ENCODE results near the gene KIF26B. TPM values are rescaled to one million over a fixed set of nuclear protein-coding genes. Genes with fewer than 3 reads are reported as not detected.

KIF26B gene
- total RNA-seq, 6 experiments from 2014 or later, result 0.31 to 0.55 (median 0.35) TPM

DNA sequence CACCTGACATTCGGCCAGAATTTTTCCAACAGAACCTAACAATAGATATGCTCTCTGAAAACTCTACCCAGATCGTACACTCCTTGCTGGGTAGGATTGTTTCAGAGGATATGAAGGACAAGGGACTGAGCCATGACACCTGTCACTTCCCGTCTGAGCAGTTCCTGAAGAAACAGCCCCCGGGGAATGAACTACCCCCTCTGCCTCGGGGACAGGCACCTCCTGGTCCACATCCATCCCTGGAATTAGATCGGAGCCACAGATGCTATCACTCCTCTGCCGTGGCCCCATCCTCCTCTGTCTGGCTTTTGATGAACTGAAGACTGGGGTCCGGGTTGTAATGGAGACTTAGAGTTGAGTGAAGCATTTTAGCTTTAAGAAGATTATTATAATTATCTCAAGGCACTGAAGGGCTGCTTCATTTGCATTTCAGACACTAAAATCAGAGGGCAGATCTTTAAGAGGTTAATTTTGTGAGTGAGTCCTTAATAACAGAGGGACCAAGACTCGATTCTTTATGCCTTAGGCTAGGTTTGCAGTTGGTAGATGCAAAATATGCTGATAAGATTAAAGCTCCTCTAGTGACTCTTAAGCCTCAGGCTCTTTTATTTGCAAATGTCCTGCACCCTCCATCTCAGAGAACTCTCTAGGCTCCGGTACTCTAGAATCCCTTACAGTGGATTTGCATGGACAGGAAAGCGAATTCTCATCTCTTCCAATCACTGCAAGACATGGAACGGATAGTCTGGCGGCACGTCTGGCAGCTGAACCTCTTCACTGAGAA is 333.8 kb downstream of the KIF26B start:
- no peak for ATAC-seq
- Histone ChIP-seq H3K27ac (no peak overlapping the region), H3K4me1 (no peaks in the 10 kb centered on the region), H3K27me3 (no peaks in the 10 kb centered on the region), H3K36me3 (no peaks in the 10 kb centered on the region), H3K4me3 (no peak overlapping the region), H3K9me3 (no peaks in the 10 kb centered on the region)
- 71% methylated on average over 11 of the region's 14 CpGs for WGBS (ENCODE audit: insufficient coverage, low coverage, low lambda C conversion rate, missing lambda C conversion rate)
- no peak for DNase-seq
- intact Hi-C loops (cut with DNase I), result no loop called here
- no peak for TF ChIP-seq POLR2A (IDR thresholded peaks at IDR 0.05)
- TF ChIP-seq, protein P1, sequence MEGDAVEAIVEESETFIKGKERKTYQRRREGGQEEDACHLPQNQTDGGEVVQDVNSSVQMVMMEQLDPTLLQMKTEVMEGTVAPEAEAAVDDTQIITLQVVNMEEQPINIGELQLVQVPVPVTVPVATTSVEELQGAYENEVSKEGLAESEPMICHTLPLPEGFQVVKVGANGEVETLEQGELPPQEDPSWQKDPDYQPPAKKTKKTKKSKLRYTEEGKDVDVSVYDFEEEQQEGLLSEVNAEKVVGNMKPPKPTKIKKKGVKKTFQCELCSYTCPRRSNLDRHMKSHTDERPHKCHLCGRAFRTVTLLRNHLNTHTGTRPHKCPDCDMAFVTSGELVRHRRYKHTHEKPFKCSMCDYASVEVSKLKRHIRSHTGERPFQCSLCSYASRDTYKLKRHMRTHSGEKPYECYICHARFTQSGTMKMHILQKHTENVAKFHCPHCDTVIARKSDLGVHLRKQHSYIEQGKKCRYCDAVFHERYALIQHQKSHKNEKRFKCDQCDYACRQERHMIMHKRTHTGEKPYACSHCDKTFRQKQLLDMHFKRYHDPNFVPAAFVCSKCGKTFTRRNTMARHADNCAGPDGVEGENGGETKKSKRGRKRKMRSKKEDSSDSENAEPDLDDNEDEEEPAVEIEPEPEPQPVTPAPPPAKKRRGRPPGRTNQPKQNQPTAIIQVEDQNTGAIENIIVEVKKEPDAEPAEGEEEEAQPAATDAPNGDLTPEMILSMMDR (IDR thresholded peaks at IDR 0.05), result no peak

DNA sequence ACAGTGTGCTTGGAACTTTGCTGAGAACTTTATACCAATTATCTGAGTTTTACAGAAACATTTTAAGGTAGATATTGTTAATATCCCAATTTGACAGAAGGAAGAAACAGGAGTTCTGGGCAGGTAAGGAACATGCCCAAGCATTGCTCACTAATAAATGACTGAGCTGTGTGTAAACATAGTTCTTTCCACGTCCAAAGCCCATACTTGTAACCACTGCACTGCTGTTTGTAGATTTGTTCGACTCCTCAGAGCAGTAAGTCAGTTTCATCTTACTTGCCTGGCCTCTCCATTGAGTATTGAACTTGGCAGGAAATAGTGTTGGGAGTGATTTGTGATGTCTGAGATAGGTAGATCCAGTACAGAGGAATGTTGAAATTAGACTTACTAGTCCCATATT is 335.1 kb downstream of the KIF26B start:
- Histone ChIP-seq H3K27ac (no peak overlapping the region), H3K4me1 (no peaks in the 10 kb centered on the region), H3K36me3 (no peaks in the 10 kb centered on the region), H3K27me3 (no peaks in the 10 kb centered on the region), H3K4me3 (no peak overlapping the region), H3K9me3 (no peaks in the 10 kb centered on the region)
- ATAC-seq (no peak), DNase-seq (no peak)
- intact Hi-C loops (cut with DNase I), result no loop called here
- WGBS (ENCODE audit: insufficient coverage, low coverage, low lambda C conversion rate, missing lambda C conversion rate), result 38% methylated on average over 2 of the region's 2 CpGs
- TF ChIP-seq, protein P1 (IDR thresholded peaks at IDR 0.05), result no peak
- TF ChIP-seq POLR2A (IDR thresholded peaks at IDR 0.05), result no peak

DNA sequence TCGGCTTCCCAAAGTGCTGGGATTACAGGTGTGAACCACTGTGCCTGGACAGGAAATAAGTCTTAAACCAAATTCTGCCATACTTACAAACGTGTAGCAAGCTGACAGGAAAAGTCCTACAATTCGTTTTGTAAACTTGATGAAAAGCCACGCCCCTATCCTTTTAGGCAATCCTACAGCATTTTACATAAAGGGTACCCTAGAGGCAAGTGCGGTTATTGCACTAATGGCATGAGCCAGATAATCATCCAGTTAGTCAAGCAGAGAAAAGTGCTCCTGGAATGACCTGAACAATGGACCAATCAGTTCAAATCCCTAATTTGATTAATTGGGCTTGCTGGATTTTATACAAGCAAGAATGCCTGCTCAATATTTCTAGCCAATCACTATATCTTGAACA is 338.2 kb downstream of the KIF26B start:
- WGBS (ENCODE audit: insufficient coverage, low coverage, low lambda C conversion rate, missing lambda C conversion rate), result 54% methylated on average over 5 of the region's 5 CpGs
- H3K36me3 ChIP-seq, result no peaks in the 10 kb centered on the region
- TF ChIP-seq, protein P1 (IDR thresholded peaks at IDR 0.05), result no peak
- no peak for TF ChIP-seq POLR2A (IDR thresholded peaks at IDR 0.05)
- H3K9me3 ChIP-seq, result no peaks in the 10 kb centered on the region
- H3K27me3 ChIP-seq, result no peaks in the 10 kb centered on the region
- intact Hi-C loops (cut with DNase I), result no loop called here
- H3K4me3 ChIP-seq, result no peak overlapping the region
- DNase-seq, result no peak
- ATAC-seq, result no peak
- H3K27ac ChIP-seq, result no peak overlapping the region
- H3K4me1 ChIP-seq, result no peaks in the 10 kb centered on the region

DNA sequence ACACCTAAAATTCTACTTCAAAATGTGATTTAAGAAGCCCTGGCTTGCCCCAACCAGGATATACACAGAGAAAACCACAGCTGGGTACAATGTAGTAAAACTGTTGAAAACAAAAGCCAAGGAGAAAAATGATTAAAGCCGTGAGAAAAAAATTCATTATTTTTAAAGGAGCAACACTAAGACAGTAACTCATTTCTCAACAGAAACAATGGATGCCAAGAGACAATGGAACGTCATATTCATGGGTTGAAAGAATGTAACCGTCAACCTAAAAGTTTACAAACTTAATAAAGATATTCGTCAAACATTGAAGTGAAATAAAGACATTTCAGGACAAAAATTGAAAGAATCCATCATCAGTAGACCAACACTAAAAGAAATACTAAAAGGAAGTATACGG is 340.9 kb downstream of the KIF26B start:
- no peak for TF ChIP-seq POLR2A (IDR thresholded peaks at IDR 0.05)
- TF ChIP-seq, protein P1 (IDR thresholded peaks at IDR 0.05), result no peak
- Histone ChIP-seq H3K27ac (no peak overlapping the region), H3K4me1 (no peaks in the 10 kb centered on the region), H3K4me3 (no peak overlapping the region), H3K9me3 (no peaks in the 10 kb centered on the region), H3K36me3 (no peaks in the 10 kb centered on the region), H3K27me3 (no peaks in the 10 kb centered on the region)
- WGBS (ENCODE audit: insufficient coverage, low coverage, low lambda C conversion rate, missing lambda C conversion rate), result 66% methylated on average over 5 of the region's 5 CpGs
- ATAC-seq, result no peak
- no peak for DNase-seq
- intact Hi-C loops (cut with DNase I), result no loop called here
